AG08395 (cell line): ENCODE data around the gene SPECC1.
"Not testable (repeated sequence)": the region's sequence is repeated elsewhere in the genome, so short reads cannot be mapped to it uniquely, and the experiment has no call there.

ENCODE experiments used
- DNase-seq: peaks from one replicate; pipeline ENCODE4 v3.0.0; 2012; ENCODE audit warnings: mixed read lengths, low spot score

The SPECC1 gene

GRCh38 chr17:20009302-20010098, at the start of gene SPECC1:
SPECC1 (plus strand) TSS chr17:20009359; CDS start chr17:20096652, 87,293 bp downstream.
- DNase-seq, result peak; percentile 81

GRCh38 chr17:19962954-19963353, 46.2 kb upstream of the SPECC1 start:
- not testable (repeated sequence) for DNase-seq

GRCh38 chr17:19973156-19973555, 36.0 kb upstream of the SPECC1 start:
- DNase-seq, result no peak

GRCh38 chr17:19975601-19976000, 33.6 kb upstream of the SPECC1 start:
- DNase-seq, result no peak

GRCh38 chr17:19977293-19978208, 31.6 kb upstream of the SPECC1 start, which contains the start of gene AKAP10:
AKAP10 (minus strand) TSS chr17:19977828; CDS start chr17:19977679, 149 bp downstream.
- DNase-seq, result peak; percentile 94

- peak; percentile 7 for DNase-seq
These were observed 30.9 kb upstream of the SPECC1 start for GRCh38 chr17:19978209-19978802.

GRCh38 chr17:19978805-19979211, 30.4 kb upstream of the SPECC1 start:
- no peak for DNase-seq

- DNase-seq, result no peak
These were observed 29.0 kb upstream of the SPECC1 start for GRCh38 chr17:19979917-19980770.

- DNase-seq, result no peak
These were observed 22.0 kb upstream of the SPECC1 start for GRCh38 chr17:19986941-19987861.

GRCh38 chr17:19987897-19988296, 21.3 kb upstream of the SPECC1 start:
- DNase-seq, result no peak

- DNase-seq, result no peak
These were observed 17.8 kb upstream of the SPECC1 start for GRCh38 chr17:19991252-19991885.

GRCh38 chr17:19992803-19993713, 16.1 kb upstream of the SPECC1 start:
- peak; percentile 74 for DNase-seq

GRCh38 chr17:19996086-19996485, 13.1 kb upstream of the SPECC1 start:
- no peak for DNase-seq

- DNase-seq, result no peak
These were observed 12.7 kb upstream of the SPECC1 start for GRCh38 chr17:19996502-19996901.

GRCh38 chr17:20008242-20009051, 712 bp upstream of the SPECC1 start:
- no peak for DNase-seq

GRCh38 chr17:20009052-20009301, 182 bp upstream of the SPECC1 start:
- no peak for DNase-seq

GRCh38 chr17:20010099-20010863, 1.1 kb downstream of the SPECC1 start:
- DNase-seq, result peak; percentile 58
